Activated CD8-positive, alpha-beta memory T cell treated with anti-CD3 and anti-CD28 coated beads for 1 hour (primary cell): Measurements from ENCODE around the gene DCDC2B.

Experiments
- DNase-seq, 2 donors: peaks; one replicate each; pipeline ENCODE4 v3.0.0-alpha.2; 2020; ENCODE audit warnings: low read depth in 1 of 2; ENCODE audit errors: extremely low read depth in 1 of 2

The DCDC2B gene

GRCh38 chr1:32195972-32196823, 12.7 kb upstream of the DCDC2B start:
- DNase-seq = no peak

GRCh38 chr1:32197074-32197473, 11.8 kb upstream of the DCDC2B start:
- DNase-seq = no peak

GRCh38 chr1:32197837-32198236, 11.1 kb upstream of the DCDC2B start:
- DNase-seq = no peak

- DNase-seq = no peak
Measured at GRCh38 chr1:32198237-32199042, 10.4 kb upstream of the DCDC2B start.

GRCh38 chr1:32199043-32199716, 9.7 kb upstream of the DCDC2B start:
- DNase-seq = no peak

DNA sequence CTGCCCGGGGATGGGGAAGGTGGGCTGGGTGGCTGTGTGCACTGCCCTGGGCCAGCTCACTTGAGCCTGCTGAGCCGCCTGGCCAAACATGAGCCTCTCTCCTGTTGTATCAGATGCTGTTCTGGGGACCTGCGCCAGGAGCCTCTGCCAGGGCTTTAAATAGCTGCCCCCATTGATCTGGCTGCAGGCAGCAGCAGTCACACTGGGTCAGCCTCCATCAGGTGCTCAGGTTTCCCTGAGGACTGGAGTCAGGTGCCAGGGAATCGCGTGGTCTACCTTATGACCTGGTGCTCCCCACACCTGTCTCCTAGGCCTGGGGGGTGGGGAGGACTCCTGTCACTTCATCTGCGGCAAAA, 9.2 kb upstream of the DCDC2B start:
- DNase-seq = no peak

DNA sequence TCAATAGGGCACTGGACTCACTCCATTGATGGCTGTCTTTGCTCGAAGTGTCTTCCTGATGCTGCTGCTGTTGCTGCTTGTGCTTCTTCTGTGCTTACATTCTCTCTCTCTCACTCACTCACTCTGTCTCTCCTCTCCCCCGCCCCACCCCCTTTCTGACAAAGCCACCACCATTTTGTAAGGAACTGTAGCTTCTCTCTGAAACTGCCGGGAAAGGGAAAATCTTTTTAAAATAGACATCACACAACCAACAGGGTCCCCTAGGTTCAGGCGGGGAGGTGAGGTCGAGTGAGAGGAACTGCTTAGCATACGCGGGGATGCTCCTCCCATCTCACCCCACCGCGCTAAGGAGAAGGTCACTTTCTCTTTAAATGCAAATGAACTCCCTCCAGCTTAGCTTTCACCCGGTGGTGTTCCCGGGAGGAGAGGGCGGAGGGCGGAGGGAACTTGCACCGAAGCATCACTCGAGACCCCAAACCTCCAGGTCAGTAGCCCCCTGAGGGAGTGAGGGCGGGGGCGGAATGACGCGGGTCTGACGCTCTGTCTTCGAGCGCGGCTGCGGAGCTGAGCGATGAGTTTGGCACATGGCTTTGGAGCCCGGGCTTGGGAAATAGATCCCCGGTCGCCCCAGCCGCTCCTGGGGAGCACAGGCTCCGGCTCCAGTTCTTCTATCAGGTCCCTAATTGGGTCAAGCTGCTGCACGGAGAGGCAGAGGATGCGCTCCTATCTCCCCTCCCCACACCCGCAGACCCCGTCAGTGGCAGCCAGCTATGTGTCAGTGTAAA, 8.5 kb upstream of the DCDC2B start, which contains the start of gene CCDC28B:
TSS of gene CCDC28B (plus strand) at position 370 of the 785 bp plus-strand sequence. CDS start 1,341 bp downstream, outside the sequence.
- DNase-seq = peak in 1 of 2 donors; percentile 25

DNA sequence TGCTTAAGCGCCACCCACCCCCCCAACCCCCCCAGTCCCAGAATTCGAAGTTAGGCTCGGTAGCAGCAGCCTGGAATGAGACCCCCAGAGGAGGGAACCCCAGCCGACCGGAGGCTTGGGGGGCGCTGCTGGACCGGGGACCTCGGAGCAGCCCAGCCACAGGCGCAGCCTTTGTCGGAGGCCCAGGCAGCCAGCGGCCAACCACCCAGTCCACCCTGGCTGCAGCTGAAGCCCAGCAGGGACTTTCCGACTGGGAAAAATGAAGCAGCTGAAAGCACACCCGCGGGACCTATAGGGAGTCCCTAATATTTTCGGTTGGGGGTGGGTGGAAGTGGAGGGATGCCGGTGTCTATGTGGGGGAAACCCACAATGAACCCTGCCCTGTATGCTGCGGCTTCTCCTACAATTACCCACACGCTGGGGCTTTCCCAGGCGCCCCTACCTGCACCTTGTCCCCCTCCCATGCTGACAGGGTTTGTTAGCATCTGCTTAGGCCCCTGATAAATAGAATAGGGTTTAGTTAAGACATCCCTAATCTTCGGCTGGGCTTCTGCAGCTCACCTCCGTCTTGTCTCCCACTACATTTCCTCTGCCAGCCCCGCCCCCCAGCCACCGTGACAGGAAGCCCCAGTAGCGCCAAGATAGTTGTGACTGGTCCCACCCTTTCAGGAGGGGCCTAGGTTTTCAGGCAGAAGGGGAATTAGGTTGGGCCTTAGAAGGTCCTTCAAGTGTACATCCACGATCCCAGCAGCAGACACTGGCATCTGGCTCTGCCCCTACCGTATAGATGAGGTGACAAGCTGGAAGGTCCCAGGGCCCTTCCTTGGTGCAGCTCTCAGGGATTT, 7.7 kb upstream of the DCDC2B start:
- peak in 1 of 2 donors; percentile 67 for DNase-seq

GRCh38 chr1:32204943-32205361, 3.9 kb upstream of the DCDC2B start:
- no peak for DNase-seq

DNA sequence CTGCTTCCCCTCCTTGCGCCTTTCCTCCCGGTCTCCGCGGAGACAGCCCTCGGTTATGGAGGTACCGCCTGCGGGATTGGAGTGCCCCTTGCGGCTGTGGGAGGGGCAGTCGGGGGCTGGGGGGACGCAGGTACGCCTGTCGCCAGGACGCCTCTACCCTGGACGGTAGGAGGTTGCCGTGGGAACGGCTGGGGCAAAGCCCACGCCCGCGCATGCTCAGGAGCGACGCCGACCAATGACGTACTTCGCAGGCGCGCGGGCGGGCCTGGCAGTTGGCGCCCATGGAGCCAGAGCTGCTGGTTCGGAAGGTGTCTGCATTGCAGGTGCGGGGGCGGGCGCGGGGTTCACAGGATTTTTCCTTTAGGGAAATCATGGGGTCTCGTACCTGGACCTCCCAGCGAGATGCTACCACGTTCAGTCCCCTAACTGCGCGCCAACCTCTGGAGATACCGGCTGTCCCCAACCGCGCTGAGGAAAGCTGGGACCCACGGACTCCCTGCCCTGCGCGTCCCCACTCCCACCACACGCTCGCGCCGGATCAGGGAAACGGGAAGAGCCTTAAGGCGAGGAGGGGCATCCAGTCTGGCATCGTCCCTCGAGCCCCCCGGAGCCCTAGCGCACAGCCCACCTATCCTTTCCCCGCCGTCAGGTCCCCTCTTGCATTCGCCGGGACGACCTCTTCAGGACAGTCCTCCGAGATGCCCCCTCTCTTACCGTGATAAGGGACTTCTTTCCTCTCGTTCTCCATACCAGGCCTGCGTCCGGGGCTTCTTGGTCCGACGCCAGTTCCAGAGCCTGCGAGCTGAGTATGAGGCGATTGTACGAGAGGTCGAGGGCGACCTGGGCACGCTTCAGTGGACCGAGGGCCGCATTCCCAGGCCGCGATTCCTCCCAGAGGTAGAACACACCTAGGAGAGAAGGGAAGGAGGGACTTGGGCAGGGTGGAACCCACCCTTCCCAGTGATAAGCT, 3.2 kb upstream of the DCDC2B start, which contains the start of gene IQCC:
TSS of gene IQCC (plus strand) at position 271 of the 970 bp plus-strand sequence. CDS start at position 282, 11 bp downstream.
- peak; percentile 59 to 73 for DNase-seq

GRCh38 chr1:32208469-32208868, 420 bp upstream of the DCDC2B start:
- DNase-seq = no peak

- DNase-seq = peak in 1 of 2 donors; percentile 39
Measured at GRCh38 chr1:32215629-32216480, 7.0 kb downstream of the DCDC2B start.

GRCh38 chr1:32216566-32216965, 7.7 kb downstream of the DCDC2B start:
- DNase-seq = no peak

- DNase-seq = no peak
Measured at GRCh38 chr1:32219022-32219421, 10.1 kb downstream of the DCDC2B start.

- DNase-seq = no peak
Measured at GRCh38 chr1:32220746-32221580, 12.1 kb downstream of the DCDC2B start.

DNA sequence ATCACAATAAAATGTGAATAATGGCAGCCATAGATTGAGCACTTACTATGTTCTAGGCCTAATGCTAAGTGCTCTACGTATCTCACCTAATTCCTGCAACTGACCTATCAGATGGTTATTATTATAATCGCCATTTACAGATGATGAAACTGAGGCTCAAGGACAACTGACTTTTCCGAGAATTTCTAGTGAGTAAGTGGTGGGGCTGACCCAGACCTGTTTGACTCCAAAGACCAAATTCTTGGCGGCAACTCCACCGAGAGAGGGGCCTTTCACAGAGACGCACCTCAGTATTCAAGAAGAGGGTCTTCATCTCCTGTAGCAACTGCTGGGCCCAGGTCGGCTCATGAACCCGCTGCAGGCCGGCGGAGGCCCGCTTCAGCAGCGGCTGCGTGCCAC, 12.7 kb downstream of the DCDC2B start:
- no peak for DNase-seq
